GM04503 (cell line): Measurements from ENCODE around the gene RPLP2.

Experiments
- DNase-seq: peaks from one replicate; pipeline ENCODE4 v3.0.0-alpha.2; 2012; ENCODE audit warnings: low read depth

The RPLP2 gene

GRCh38 chr11:824292-824880 is 14.6 kb downstream of the RPLP2 start:
- DNase-seq = no peak

DNA sequence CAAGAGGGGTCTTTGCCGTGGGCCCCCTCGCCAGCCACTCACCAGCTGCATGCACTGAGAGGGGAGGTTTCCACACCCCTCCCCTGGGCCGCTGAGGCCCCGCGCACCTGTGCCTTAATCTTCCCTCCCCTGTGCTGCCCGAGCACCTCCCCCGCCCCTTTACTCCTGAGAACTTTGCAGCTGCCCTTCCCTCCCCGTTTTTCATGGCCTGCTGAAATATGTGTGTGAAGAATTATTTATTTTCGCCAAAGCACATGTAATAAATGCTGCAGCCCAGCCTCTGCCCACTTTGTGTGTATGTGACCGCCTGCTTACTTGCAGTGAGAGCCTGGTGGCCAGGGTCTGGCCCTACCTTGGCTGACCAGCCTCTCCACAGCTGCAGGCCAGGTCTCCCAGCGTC is 15.2 kb downstream of the RPLP2 start:
- DNase-seq = no peak

DNA sequence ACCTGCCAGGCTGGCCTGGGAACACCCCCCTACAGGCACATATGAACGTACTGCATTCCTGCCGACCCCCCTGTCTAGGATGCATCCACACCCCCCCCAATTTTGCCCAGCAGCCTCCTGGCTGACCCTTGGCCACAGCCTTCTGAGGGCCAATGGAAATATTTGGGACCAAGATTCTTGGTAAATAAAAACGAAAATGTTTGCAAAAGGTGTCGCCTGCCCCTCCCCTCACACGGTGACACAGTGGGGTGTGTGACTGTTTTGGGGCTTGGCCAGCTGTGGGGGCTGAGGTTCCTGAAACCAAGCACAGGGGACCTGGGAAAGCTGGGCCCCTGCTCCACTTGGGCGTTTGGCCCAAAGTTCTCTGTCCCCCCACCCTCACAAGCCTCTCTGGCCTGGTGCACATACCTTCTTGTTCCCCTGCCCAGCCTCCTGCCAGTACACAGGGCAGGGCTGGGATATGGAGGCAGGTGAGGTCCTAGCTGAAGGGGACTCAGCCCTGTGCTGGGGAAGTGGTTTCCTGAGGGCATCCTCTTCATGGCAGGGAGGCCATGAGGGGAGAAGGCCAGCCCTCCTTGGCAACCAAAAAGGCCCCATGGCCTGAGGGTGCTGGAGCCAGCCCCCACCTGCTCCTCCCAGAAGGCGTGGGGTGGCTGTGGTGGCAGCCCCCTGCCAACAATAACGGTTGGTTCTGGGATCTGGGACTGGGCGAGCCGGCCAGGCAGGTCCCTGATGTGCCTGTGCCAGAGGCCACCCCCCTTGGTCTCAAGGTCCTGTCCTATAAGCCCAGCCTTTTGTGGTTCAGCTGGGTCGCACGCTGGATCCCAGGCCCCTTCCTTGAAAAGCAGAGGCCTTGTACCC is 15.8 kb downstream of the RPLP2 start:
- no peak for DNase-seq

GRCh38 chr11:826227-826621 is 16.5 kb downstream of the RPLP2 start:
- DNase-seq = no peak

DNA sequence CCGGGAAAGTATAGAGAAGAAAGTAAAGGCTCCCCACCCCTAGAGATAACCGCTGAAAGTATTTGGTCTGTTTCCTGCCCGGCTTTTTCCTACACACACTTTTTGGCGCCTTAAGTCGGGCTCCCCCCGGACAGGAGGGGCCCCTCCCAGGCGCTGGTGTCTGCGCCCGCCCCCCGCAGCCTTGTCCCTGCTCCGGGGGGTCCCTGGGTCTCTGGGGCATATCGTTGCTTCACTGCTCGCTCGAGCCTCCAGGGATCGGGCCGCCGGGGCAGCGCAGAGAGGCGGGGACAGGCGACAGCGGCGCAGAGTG is 17.0 kb downstream of the RPLP2 start:
- no peak for DNase-seq

GRCh38 chr11:827146-827896 is 17.6 kb downstream of the RPLP2 start:
- no peak for DNase-seq

GRCh38 chr11:827897-828192 is 18.1 kb downstream of the RPLP2 start, which contains the start of gene CRACR2B:
Gene CRACR2B, plus strand, starts transcription at chr11:827919. Its CDS starts 689 bp downstream, at chr11:828608.
- DNase-seq = no peak

- no peak for DNase-seq
Measured at GRCh38 chr11:828506-829175, 18.9 kb downstream of the RPLP2 start.

DNA sequence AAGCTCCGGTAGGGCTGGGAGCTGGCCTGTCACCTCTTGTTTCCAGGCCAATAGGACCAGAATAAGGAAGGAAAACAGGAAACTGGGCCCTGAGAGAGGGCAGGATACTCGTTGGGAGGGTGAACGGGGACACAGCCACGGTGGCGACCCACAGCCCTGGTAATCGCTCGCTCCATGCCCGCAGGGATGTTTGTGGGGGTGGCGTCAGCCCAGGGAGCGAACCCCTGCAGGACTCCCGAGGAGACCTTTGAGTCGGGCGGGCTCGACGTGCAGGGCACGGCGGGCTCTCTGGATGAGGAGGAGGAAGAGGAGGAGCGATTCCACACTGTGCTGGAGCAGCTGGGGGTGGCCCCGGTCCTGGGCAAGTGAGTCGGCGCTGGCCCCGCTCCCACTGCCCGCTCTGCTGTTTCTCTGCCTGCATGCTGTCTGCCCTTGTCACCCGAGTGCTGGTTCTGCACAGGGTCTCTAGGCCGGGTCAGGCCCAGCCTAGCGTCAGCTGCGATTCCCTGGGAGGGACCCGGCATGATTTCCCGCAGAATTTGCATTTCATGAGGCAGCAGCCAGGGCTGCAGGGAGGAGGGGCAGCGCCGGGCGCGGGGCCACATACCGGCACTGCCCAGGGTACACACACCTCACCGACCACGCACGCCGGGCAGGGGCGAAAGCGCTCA is 19.5 kb downstream of the RPLP2 start:
- no peak for DNase-seq

- no peak for DNase-seq
Measured at GRCh38 chr11:829847-830294, 20.1 kb downstream of the RPLP2 start.

- DNase-seq = no peak
Measured at GRCh38 chr11:830295-831117, 20.7 kb downstream of the RPLP2 start.

- no peak for DNase-seq
Measured at GRCh38 chr11:831118-831864, 21.5 kb downstream of the RPLP2 start.

DNA sequence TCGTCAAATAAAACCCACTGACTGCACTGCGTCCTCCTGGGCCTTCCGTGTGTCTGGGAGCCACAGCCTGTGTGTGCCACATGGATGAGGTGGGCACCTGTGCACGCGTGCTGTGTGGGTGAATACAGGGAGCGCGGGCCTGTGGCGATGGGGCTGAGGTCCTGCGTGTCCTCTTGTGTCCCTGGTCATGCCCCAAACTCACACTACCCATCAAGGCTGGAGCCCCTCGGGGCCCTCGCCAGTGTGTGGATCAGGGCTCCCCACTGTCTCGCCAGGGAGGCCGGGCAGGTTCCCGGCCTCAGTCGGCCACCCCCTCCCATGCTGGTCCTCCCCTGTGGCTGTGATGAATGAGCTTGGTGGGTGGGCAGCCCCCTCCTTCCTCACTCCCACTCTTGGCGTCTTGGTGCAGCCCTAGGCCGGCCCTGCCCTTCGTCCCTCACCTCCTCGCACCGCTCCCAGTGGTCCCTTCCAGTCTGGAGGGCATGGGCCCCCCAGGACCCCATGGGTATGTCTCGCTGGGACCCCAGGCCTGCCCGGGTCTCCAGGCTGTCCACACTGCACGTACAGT is 22.3 kb downstream of the RPLP2 start:
- DNase-seq = no peak

- DNase-seq = no peak
Measured at GRCh38 chr11:832529-833113, 22.9 kb downstream of the RPLP2 start, which contains the start of gene CD151. Gene CD151, plus strand, starts transcription at chr11:832952. Its CDS starts 3,118 bp downstream, at chr11:836070.

GRCh38 chr11:833114-833791 is 23.5 kb downstream of the RPLP2 start:
- DNase-seq = no peak

GRCh38 chr11:833849-834311 is 24.1 kb downstream of the RPLP2 start:
- DNase-seq = no peak

DNA sequence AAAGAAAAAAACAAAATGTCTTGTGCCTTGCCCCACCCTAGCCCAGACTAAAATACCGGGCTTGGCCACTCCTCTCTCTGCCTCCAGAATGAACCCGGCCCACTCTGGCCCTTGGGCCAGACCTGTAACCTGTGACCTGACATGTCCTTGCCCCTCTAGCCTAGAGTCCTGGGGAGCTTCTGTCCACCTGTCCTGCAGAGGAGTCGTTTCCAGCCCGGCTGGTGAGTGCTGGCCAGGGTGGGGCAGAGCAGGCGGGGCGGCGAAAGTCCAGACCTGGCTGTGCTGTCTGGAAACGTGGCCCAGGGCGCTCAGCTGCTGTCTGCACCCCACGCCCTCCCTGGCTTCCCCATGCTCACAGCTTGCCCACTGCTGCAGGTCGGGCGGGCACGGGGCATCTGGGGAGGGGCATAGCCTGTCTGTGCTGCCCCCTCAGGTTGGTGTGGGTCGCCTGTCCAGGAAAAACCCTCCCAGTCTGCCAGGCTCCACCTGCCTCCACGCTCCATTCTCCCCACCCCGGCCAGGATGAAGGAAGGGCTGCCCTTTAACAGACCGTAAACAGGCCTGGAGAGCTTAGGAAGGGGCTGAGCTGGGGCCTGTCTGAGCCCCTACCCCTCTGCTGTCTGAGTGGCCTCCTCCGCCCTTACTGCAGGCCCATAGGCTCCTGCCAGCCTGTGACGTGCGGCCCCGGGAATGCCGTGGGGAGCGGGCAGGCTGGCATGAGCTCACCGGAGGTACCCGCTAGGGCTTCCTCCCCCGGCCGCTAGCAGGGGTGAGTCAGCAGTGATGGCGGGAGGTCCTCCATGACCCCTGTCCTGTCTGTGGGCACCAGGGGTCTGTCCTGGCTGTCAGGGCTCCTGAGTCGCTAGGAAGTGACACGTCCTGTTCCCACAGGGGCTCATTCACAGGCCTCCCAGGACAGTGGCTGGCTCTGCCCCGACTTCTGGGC is 24.9 kb downstream of the RPLP2 start:
- no peak for DNase-seq

- no peak for DNase-seq
Measured at GRCh38 chr11:836274-836673, 26.5 kb downstream of the RPLP2 start.
